Endothelial cell (in vitro differentiated cells): ENCODE results near the gene CHCHD6. TPM values are rescaled to one million over a fixed set of nuclear protein-coding genes. Genes with fewer than 3 reads are reported as not detected.

Experiments used
- DNase-seq: peaks from one replicate; pipeline ENCODE4 v3.0.0; 2021; ENCODE audit warnings: low spot score
- H3K27ac Mint-ChIP-seq: one replicate; pipeline ENCODE4 v1.8.0; 2021; ENCODE audit warnings: mixed read lengths, inconsistent platforms; ENCODE audit not compliant: unreplicated experiment
- H3K27me3 Mint-ChIP-seq: one replicate; pipeline ENCODE4 v1.8.0; 2021; ENCODE audit warnings: mild to moderate bottlenecking, moderate library complexity, mixed read lengths, inconsistent platforms; ENCODE audit not compliant: unreplicated experiment
- H3K36me3 Mint-ChIP-seq: one replicate; pipeline ENCODE4 v1.8.0; 2021; ENCODE audit warnings: mild to moderate bottlenecking, low read depth, mixed read lengths, inconsistent platforms; ENCODE audit not compliant: unreplicated experiment
- H3K4me1 Mint-ChIP-seq: one replicate; pipeline ENCODE4 v1.8.0; 2021; ENCODE audit warnings: mild to moderate bottlenecking, mixed read lengths, inconsistent platforms; ENCODE audit not compliant: unreplicated experiment
- H3K4me3 Mint-ChIP-seq: one replicate; pipeline ENCODE4 v1.8.0; 2021; ENCODE audit warnings: mild to moderate bottlenecking, mixed read lengths, inconsistent platforms; ENCODE audit not compliant: unreplicated experiment
- H3K9me3 Mint-ChIP-seq: one replicate; pipeline ENCODE4 v1.8.0; 2021; ENCODE audit warnings: mixed read lengths, inconsistent platforms; ENCODE audit not compliant: unreplicated experiment
- CTCF ChIP-seq: fragments of 200-600 bp; sonication (generic); IDR thresholded peaks from one replicate; pipeline ENCODE4 v1.5.0; 2021; ENCODE audit warnings: antibody characterized with exemption; ENCODE audit not compliant: unreplicated experiment
- total RNA-seq: library from RNA; stranded (reverse); fragmentation: NEBNext Ultra II Directional; extraction: Animal tissue kit (Norgen Biotek cat#: 25700); gene quantifications from one replicate; pipeline ENCODE4 v1.2.1, GENCODE V29; 2021; ENCODE audit not compliant: unreplicated experiment

CHCHD6 gene
- total RNA-seq, 1 donor from 2014 or later = 9.2 TPM

- no peak overlapping the region for H3K27ac Mint-ChIP-seq
Measured at GRCh38 chr3:126881861-126882260, 177.8 kb downstream of the CHCHD6 start.

GRCh38 chr3:126883241-126883640 lies 179.2 kb downstream of the CHCHD6 start:
- no peak overlapping the region for H3K27ac Mint-ChIP-seq
- DNase-seq = no peak
- no peaks in the 10 kb centered on the region for H3K9me3 Mint-ChIP-seq
- no peaks in the 10 kb centered on the region for H3K27me3 Mint-ChIP-seq
- H3K4me3 Mint-ChIP-seq = no peak overlapping the region
- TF ChIP-seq CTCF = no peak
- peaks cover 13% of the 10 kb centered on the region for H3K4me1 Mint-ChIP-seq
- no peaks in the 10 kb centered on the region for H3K36me3 Mint-ChIP-seq

More at GRCh38 chr3:126881861-126882260, 177.8 kb downstream of the CHCHD6 start:
- no peak for TF ChIP-seq CTCF
- Mint-ChIP-seq H3K4me3 (no peak overlapping the region), H3K36me3 (no peaks in the 10 kb centered on the region), H3K4me1 (peaks cover 13% of the 10 kb centered on the region), H3K27me3 (no peaks in the 10 kb centered on the region), H3K9me3 (no peaks in the 10 kb centered on the region)
- DNase-seq = no peak

- Mint-ChIP-seq H3K27ac (no peak overlapping the region), H3K36me3 (no peaks in the 10 kb centered on the region), H3K27me3 (no peaks in the 10 kb centered on the region), H3K9me3 (no peaks in the 10 kb centered on the region), H3K4me3 (no peak overlapping the region), H3K4me1 (peaks cover 12% of the 10 kb centered on the region)
- no peak for TF ChIP-seq CTCF
- no peak for DNase-seq
Measured at GRCh38 chr3:126885425-126885824, 181.4 kb downstream of the CHCHD6 start.

GRCh38 chr3:126886217-126886616 lies 182.2 kb downstream of the CHCHD6 start:
- no peak for TF ChIP-seq CTCF
- H3K27ac Mint-ChIP-seq = no peak overlapping the region
- H3K36me3 Mint-ChIP-seq = no peaks in the 10 kb centered on the region
- H3K9me3 Mint-ChIP-seq = no peaks in the 10 kb centered on the region
- H3K4me1 Mint-ChIP-seq = peaks cover 11% of the 10 kb centered on the region
- no peaks in the 10 kb centered on the region for H3K27me3 Mint-ChIP-seq
- H3K4me3 Mint-ChIP-seq = no peak overlapping the region
- no peak for DNase-seq

GRCh38 chr3:126887686-126888085 lies 183.6 kb downstream of the CHCHD6 start:
- peaks cover 5% of the 10 kb centered on the region for H3K36me3 Mint-ChIP-seq
- no peak overlapping the region for H3K4me3 Mint-ChIP-seq
- H3K27me3 Mint-ChIP-seq = no peaks in the 10 kb centered on the region
- H3K9me3 Mint-ChIP-seq = no peaks in the 10 kb centered on the region
- no peak for TF ChIP-seq CTCF
- no peak overlapping the region for H3K27ac Mint-ChIP-seq
- H3K4me1 Mint-ChIP-seq = peaks cover 7% of the 10 kb centered on the region
- DNase-seq = no peak
